Measurements from ENCODE around the gene MTMR3. TPM values are rescaled to one million over a fixed set of nuclear protein-coding genes. Genes with fewer than 3 reads are reported as not detected.

MTMR3 gene
- total RNA-seq, 1 donor from 2014 or later = 51.7 TPM

GRCh38 chr22:30021338-30021737 lies 138.4 kb downstream of the MTMR3 start:
- DNase-seq = no peak
- Mint-ChIP-seq H3K4me1 (ENCODE audit: low read depth, unreplicated experiment) (no peaks in the 10 kb centered on the region), H3K4me3 (ENCODE audit: unreplicated experiment) (no peak overlapping the region), H3K36me3 (ENCODE audit: unreplicated experiment) (peaks cover 5% of the 10 kb centered on the region), H3K27me3 (ENCODE audit: unreplicated experiment) (peaks cover 3% of the 10 kb centered on the region), H3K9me3 (ENCODE audit: unreplicated experiment) (no peaks in the 10 kb centered on the region), H3K27ac (ENCODE audit: unreplicated experiment) (no peak overlapping the region)
- TF ChIP-seq CTCF (IDR thresholded peaks at IDR 0.05; ENCODE audit: partially characterized antibody, unreplicated experiment) = no peak

- no peak overlapping the region for H3K27ac Mint-ChIP-seq (ENCODE audit: unreplicated experiment)
- DNase-seq = no peak
Observed at GRCh38 chr22:30021881-30022619, 139.1 kb downstream of the MTMR3 start.

GRCh38 chr22:30023099-30023660 lies 140.2 kb downstream of the MTMR3 start:
- Mint-ChIP-seq H3K27ac (ENCODE audit: unreplicated experiment) (no peak overlapping the region), H3K36me3 (ENCODE audit: unreplicated experiment) (peaks cover 5% of the 10 kb centered on the region), H3K4me1 (ENCODE audit: low read depth, unreplicated experiment) (no peaks in the 10 kb centered on the region), H3K4me3 (ENCODE audit: unreplicated experiment) (no peak overlapping the region), H3K27me3 (ENCODE audit: unreplicated experiment) (peaks cover under 1% of the 10 kb centered on the region), H3K9me3 (ENCODE audit: unreplicated experiment) (no peaks in the 10 kb centered on the region)
- no peak for TF ChIP-seq CTCF (IDR thresholded peaks at IDR 0.05; ENCODE audit: partially characterized antibody, unreplicated experiment)
- no peak for DNase-seq

More at GRCh38 chr22:30021881-30022619, 139.1 kb downstream of the MTMR3 start:
- Mint-ChIP-seq H3K4me1 (ENCODE audit: low read depth, unreplicated experiment) (no peaks in the 10 kb centered on the region), H3K9me3 (ENCODE audit: unreplicated experiment) (no peaks in the 10 kb centered on the region), H3K4me3 (ENCODE audit: unreplicated experiment) (no peak overlapping the region), H3K27me3 (ENCODE audit: unreplicated experiment) (peaks cover 2% of the 10 kb centered on the region), H3K36me3 (ENCODE audit: unreplicated experiment) (peaks cover 5% of the 10 kb centered on the region)
- TF ChIP-seq CTCF (IDR thresholded peaks at IDR 0.05; ENCODE audit: partially characterized antibody, unreplicated experiment) = no peak

GRCh38 chr22:30024231-30024630 lies 141.3 kb downstream of the MTMR3 start:
- Mint-ChIP-seq H3K27me3 (ENCODE audit: unreplicated experiment) (no peaks in the 10 kb centered on the region), H3K4me3 (ENCODE audit: unreplicated experiment) (no peak overlapping the region), H3K27ac (ENCODE audit: unreplicated experiment) (no peak overlapping the region), H3K4me1 (ENCODE audit: low read depth, unreplicated experiment) (no peaks in the 10 kb centered on the region), H3K36me3 (ENCODE audit: unreplicated experiment) (peaks cover 5% of the 10 kb centered on the region), H3K9me3 (ENCODE audit: unreplicated experiment) (no peaks in the 10 kb centered on the region)
- no peak for TF ChIP-seq CTCF (IDR thresholded peaks at IDR 0.05; ENCODE audit: partially characterized antibody, unreplicated experiment)
- DNase-seq = no peak

GRCh38 chr22:30025221-30025620 lies 142.2 kb downstream of the MTMR3 start:
- Mint-ChIP-seq H3K27ac (ENCODE audit: unreplicated experiment) (no peak overlapping the region), H3K4me1 (ENCODE audit: low read depth, unreplicated experiment) (no peaks in the 10 kb centered on the region), H3K9me3 (ENCODE audit: unreplicated experiment) (no peaks in the 10 kb centered on the region), H3K4me3 (ENCODE audit: unreplicated experiment) (no peak overlapping the region), H3K27me3 (ENCODE audit: unreplicated experiment) (no peaks in the 10 kb centered on the region), H3K36me3 (ENCODE audit: unreplicated experiment) (peaks cover 5% of the 10 kb centered on the region)
- no peak for TF ChIP-seq CTCF (IDR thresholded peaks at IDR 0.05; ENCODE audit: partially characterized antibody, unreplicated experiment)
- DNase-seq = no peak
